Endometrial microvascular endothelial cells (primary cell): Measurements from ENCODE around the gene GREB1. TPM values are rescaled to one million over a fixed set of nuclear protein-coding genes. Genes with fewer than 3 reads are reported as not detected.

ENCODE experiments used
- in situ Hi-C: cut with HindIII; loops from 2 replicates; pipeline ENCODE4 v1.10.0; 2017; ENCODE audit warnings: low sequenced_read_pairs, low pct_unique_long_range_greater_than_20kb; ENCODE audit errors: inconsistent ontology term
- total RNA-seq: library from RNA; depleted of rRNA; stranded (reverse); fragments of >200 nt; gene quantifications from one replicate; pipeline ENCODE4 v1.2.3, GENCODE V29; 2015; ENCODE audit errors: inconsistent ontology term

Gene GREB1
- total RNA-seq, 1 donor from 2014 or later: not detected

DNA sequence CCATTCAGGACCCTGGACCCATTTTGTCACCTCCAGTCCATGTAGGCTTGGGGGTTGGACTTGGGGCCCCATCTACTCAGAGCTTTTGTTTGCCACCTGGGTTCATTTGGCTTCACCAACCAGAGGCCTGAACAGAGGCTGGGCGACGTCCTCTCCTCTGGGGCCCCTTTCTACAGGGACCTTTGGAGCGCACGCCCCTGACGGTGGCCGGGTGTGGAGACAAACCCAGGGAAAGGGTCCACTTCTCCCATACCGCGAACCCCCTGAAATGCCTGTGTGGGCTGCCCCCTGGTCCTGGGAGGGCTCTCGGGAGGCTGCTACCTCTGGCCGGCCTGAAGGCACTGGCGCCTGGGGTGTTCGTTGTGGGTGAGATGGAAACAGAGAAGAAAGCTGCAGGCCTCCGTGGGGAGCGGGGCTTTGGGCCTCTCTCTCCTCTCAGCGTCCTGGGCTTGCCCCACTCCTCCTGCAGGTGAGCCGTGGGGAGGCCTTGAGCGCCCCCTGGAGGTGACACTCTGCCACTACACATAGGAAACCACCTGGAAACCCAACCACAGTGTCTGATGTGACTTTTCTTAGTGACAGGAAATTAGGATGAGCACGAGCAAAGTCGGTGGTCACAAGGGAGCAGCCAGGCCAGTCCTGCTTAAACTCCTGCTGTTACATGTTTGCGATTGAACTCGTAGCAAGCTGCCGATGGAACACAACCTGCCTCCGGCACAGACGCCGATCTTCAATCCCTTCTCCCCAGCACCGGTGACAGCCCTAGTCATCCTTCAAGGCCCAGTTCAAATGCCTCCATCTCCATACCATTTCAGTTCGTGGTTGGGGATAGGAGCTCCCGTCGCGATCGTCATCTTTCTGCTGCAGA is 148.1 kb downstream of the GREB1 start:
- in situ Hi-C loops: loop anchor here (25.0 kb wide), 1 partner anchor 105 kb away; no protein-coding TSS in a partner anchor

DNA sequence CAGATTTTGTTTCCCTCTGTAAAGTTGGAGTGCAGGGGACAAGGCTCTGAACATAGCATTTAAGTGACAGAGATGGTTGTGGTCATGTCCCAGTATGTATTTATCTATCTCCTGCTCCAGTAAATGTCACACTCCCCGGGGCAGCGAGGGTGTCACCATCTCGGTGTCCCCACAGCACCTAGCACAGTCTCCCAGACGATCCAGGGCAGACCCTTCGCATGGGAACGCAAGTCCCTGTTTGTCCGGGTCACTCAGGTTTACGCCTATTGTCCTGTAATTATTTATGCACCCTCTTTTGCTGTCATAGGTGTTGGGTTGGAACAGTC is 148.7 kb downstream of the GREB1 start:
- in situ Hi-C loops: loop anchor here (25.0 kb wide), 1 partner anchor 105 kb away; no protein-coding TSS in a partner anchor

DNA sequence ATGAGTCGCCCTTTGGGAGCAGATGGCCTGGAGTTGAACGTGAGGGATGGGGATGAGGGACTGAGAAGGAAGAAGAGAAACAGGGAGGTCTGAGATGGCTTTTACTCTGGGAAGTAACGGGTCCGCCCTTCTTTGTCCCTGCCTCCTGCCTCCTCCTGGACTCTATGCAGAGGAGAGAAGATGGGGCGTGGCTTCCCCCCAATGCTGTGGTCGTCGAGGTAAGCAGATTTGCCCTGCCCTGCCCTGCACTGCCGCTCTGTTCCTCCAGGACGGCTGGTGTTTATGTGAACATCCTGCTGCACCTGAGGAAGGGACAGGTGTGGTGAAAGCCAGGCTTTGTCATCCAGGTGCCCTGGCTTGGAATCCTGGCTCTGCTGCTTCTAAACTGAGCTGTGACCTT is 149.6 kb downstream of the GREB1 start:
- in situ Hi-C loops: loop anchor here (25.0 kb wide), 1 partner anchor 104 kb away; no protein-coding TSS in a partner anchor

DNA sequence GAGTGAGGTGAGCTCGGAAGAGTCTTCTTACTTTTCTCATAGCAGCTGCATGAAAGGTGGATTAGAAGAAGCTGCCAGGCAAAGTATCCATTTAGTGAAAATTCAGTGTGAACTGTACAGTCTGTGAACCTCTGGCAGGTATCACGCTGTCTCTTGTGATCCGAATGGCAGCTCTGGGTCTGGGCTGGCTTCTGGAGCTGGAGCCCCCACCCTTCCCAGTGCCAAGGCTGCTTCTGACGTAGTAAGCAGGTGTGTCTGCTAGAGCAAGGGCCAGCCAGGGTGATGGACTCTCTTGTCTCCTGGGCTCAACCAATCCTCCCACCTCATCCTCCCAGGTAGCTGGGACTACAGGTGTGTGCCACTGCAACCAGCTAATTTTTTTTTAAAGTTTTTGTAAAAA is 150.1 kb downstream of the GREB1 start:
- in situ Hi-C loops: loop anchor here (25.0 kb wide), 1 partner anchor 103 kb away; no protein-coding TSS in a partner anchor

DNA sequence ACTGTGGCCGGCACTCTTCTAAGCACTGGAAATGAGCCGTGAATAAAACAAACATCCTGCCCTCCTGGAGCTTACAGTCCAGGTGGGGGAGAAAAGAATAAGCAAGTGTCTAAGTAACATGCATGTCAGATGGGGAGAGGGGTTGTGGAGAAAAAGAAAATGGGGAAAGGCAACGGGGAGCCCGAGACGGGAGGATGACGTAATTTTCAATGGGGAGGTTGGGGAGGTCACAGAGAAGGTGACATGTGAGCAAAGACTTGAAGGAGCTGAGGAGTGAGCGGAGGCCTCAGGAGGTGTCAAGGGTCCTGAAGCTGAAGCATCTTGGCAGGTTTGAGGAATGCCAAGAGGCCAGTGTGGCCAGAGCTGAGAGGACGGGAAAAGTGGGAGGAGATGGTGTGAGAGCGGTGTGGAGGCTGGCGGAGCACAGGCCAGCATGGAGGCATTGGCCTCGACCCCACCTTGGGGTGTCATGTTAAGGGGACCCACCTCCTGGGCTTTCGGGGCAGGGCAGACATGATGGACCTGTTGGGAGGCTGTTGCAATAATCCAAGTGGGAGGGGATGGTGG is 151.1 kb downstream of the GREB1 start:
- in situ Hi-C loops: loop anchor here (25.0 kb wide), 1 partner anchor 102 kb away; no protein-coding TSS in a partner anchor

DNA sequence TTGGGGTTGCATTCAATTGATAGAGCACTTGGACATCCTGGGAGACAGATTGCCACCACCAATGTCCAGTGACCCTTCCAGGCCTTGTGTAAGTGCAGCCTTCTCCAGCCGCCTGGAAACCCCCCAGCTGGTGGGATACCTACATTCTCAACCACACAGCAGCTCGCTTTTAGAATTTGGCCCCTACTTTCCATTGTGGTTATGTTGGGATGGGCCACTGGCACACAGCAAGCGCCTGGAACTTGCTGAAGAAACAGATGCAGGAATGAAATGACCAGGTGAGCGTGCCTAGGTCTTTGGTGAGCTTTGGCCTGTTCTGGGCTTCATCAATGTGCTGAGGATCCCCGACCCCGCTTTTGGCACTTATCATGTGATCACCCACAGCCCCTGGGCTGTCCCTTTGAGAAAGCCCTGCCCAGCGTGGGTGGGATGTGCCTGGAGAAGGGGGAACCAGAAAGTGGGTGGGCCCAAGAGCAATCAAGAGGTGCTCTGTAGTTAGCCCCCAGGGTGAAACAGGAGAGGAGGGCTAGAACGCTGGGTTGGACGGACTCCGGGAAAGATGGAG is 152.1 kb downstream of the GREB1 start:
- in situ Hi-C loops: loop anchor here (25.0 kb wide), 1 partner anchor 101 kb away; no protein-coding TSS in a partner anchor

DNA sequence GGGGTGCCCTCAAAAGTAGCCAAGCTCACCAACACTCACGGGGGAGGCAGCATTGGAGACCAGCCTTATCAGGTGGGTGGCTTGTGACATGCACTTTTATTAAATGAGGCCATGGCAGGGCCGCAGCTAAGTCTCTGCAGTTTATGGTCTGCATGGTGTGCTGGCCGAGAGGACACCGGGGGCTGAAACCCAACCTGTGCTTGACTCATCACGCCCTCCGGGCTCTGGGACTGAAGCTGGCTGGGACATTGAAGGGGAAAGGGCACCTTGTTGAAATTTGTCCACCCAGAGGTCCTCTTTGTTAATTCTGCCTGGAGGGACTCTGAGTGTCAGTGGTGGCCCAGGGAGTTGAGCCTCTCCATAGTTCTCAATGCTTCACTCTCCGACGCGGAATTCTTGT is 153.9 kb downstream of the GREB1 start:
- in situ Hi-C loops: loop anchor here (25.0 kb wide), 1 partner anchor 100 kb away; no protein-coding TSS in a partner anchor

DNA sequence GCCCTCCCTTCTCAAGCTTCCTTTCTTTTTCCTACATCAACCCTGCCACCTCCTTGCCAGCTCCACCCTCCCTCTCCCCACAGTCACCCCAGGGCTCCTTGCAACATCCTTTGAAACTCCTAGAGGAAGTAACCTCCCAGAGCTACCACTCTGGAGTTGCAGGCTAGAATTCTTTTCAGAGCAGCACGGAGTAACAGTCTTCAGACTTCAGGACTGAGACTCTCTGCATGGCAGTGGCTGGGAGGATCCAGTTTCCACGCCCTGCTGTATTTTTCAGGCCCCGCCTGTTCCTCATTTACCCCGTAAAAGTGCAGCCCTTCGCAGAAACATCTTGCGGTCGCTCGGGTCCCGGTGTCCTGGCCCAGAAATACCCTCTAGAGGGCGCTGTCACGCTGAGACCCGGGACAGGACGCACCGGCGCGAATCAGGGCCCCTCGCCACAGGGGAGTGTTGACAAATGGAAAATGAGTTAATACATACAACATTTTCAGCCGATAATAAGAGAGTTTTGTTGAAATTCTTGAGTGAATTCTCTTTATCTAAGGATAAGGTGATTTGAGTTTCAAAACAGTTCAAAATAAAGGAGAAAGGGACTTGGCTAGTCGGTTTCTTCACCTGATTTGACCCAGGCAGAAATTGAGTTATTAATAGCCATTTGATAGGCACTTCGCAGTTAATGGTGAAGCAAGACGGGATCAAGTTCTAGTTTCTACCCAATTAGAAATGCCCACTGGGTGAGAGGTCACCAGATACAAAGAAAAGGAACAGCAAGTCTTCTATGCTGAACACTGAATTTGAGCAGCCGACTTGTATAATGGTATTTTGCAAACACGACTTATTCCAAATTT is 154.6 kb downstream of the GREB1 start:
- in situ Hi-C loops: loop anchor here (25.0 kb wide), 1 partner anchor 99 kb away; no protein-coding TSS in a partner anchor

DNA sequence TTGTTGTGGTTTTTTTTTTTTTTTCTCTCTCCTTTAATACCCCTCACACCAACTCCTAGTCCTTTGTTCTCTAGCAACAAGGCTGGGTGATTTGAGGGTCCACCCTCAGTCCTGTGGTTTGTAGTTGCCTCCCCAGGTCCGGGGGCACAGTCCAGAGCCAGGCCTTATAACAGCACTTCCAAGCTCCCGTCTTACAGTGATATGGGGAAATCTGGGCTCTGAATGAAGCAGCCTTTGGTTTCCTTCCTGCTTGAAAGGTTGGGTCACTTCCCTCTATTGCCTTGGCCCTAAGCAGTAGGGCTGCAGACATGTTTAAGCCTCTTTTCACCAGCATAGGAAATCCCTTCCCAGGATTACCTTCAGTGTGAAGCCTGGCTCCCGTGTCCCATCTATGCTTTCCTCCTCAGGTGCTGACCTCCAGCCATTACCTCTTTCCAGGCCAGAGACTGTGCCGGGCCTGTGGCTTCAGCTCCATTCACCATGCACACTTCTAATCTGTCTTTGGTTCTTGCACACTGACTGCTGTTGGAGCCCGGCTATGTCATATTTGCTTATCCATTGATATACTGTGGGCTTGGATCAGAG is 157.3 kb downstream of the GREB1 start:
- in situ Hi-C loops: loop anchor here (25.0 kb wide), 1 partner anchor 96 kb away; no protein-coding TSS in a partner anchor

Other genes starting within 250 kb of the GREB1 start
- gene ROCK2, start 189.4 kb upstream of the GREB1 start, total RNA-seq: 39.5 TPM
- 26.6 TPM for gene E2F6, start 67.9 kb upstream of the GREB1 start, total RNA-seq
- not detected for gene NTSR2, start 136.2 kb downstream of the GREB1 start, total RNA-seq
- 30.8 TPM for gene LPIN1, start 212.6 kb downstream of the GREB1 start, total RNA-seq